Pons (tissue), 1 donor: ENCODE measurements around the gene CORO7.
"Not testable (repeated sequence)": the region's sequence is repeated elsewhere in the genome, so short reads cannot be mapped to it uniquely, and the experiment has no call there.

Experiments used
- DNase-seq: peaks from one replicate; pipeline ENCODE4 v3.0.0-alpha.2; 2016; ENCODE audit warnings: low spot score

The CORO7 gene

GRCh38 chr16:4338125-4338582, 78.2 kb downstream of the CORO7 start:
- no peak for DNase-seq

GRCh38 chr16:4337540-4338088, 78.8 kb downstream of the CORO7 start:
- no peak for DNase-seq

GRCh38 chr16:4336701-4337539, 79.5 kb downstream of the CORO7 start:
- DNase-seq, result no peak

GRCh38 chr16:4334724-4335495, 81.5 kb downstream of the CORO7 start:
- no peak for DNase-seq

- not testable (repeated sequence) for DNase-seq
These were observed 82.7 kb downstream of the CORO7 start for GRCh38 chr16:4333714-4334113.

- DNase-seq, result no peak
These were observed 83.1 kb downstream of the CORO7 start for GRCh38 chr16:4333308-4333638.

- no peak for DNase-seq
These were observed 83.6 kb downstream of the CORO7 start for GRCh38 chr16:4332623-4333307.

- no peak for DNase-seq
These were observed 84.3 kb downstream of the CORO7 start for GRCh38 chr16:4332083-4332482.

GRCh38 chr16:4330277-4330874, 86.0 kb downstream of the CORO7 start:
- DNase-seq, result peak; percentile 49

GRCh38 chr16:4328782-4329775, 87.3 kb downstream of the CORO7 start:
- DNase-seq, result no peak

- peak; percentile 72 for DNase-seq
These were observed 88.2 kb downstream of the CORO7 start for GRCh38 chr16:4328046-4328781.

GRCh38 chr16:4327386-4328045, 88.9 kb downstream of the CORO7 start:
- no peak for DNase-seq

GRCh38 chr16:4325253-4325758, 91.1 kb downstream of the CORO7 start:
- no peak for DNase-seq

- no peak for DNase-seq
These were observed 91.7 kb downstream of the CORO7 start for GRCh38 chr16:4324492-4325252.

- DNase-seq, result no peak
These were observed 92.4 kb downstream of the CORO7 start for GRCh38 chr16:4323845-4324488.

- DNase-seq, result no peak
These were observed 93.1 kb downstream of the CORO7 start for GRCh38 chr16:4323071-4323844.
